A204.1 (cell line): ENCODE data around the gene ENOX1.
"Not testable (repeated sequence)": the region's sequence is repeated elsewhere in the genome, so short reads cannot be mapped to it uniquely, and the experiment has no call there.

ENCODE experiments used
- FAIRE-seq: peaks from 2 replicates; lab custom pipeline; 2012; peaks lifted over from hg19 to GRCh38; lab: Jason Lieb, UNC

ENOX1 gene

DNA sequence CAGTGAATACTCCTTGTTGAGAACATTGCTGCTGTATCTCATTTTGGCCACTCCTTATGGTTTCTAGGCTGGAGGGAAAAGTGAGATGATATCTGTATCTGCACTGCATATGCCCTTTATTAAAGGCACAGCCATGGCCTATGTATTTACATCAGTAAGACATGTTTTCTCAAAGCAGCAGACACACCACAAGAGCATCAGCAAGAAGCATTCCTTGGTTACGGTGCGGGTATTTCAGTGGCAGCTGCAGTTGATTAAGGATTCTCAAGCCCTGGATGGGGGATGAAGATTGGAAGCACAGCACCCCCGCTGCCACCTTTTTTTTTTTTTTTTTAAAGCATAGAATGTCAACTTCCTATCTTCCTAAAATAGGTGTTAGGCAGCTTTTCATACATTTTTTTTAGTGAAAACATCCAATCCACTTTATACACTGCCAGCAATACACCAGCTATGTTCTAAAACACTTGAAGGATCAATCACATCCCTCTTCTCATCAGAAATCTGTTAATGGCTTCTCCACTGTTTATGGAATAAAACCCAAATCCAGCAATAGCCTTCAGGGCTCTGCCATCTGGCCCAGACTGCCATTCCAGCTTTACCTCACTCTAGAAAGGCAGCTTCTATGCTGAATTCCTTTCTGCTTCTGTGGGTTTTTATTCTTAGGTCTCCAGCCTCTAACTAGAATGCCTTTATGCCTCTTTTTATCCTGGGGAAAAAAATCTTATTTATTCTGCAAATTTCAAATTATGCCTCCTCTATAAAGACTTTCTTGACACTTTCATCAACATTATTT is 432.4 kb downstream of the ENOX1 start:
- no peak for FAIRE-seq

DNA sequence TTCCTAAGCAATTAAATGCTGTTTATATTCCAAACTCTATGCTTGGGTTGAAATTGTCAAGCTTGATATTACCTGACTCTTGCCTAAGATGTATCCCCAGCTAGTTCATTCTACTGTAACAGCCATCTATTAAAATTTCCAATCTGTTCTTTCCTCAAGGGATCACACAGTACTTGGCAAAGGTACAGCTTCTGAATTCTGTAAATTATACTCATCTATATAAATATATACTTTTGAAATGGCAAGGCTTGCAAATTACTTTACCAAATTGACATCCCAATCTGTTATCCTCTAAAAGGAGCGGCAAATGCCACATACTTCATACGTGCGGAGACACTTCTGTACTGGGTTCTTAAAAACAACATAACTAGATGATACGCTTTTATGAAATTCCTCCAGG is 433.1 kb downstream of the ENOX1 start:
- FAIRE-seq: no peak

DNA sequence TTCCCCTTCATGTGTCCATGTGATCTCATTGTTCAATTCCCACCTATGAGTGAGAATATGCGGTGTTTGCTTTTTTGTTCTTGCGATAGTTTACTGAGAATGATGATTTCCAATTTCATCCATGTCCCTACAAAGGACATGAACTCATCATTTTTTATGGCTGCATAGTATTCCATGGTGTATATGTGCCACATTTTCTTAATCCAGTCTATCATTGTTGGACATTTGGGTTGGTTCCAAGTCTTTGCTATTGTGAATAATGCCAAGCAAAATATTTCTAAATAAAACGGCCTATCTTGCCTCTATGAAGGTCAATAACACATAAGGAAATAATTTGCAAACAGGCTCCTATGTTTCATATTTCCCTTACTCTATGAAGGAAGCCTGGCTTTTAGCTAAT is 435.2 kb downstream of the ENOX1 start:
- FAIRE-seq: not testable (repeated sequence)

GRCh38 chr13:43348397-43348796 is 438.4 kb downstream of the ENOX1 start:
- no peak for FAIRE-seq

- no peak for FAIRE-seq
Measured at GRCh38 chr13:43347877-43348276, 438.9 kb downstream of the ENOX1 start.

GRCh38 chr13:43346427-43346826 is 440.3 kb downstream of the ENOX1 start:
- FAIRE-seq: no peak

- no peak for FAIRE-seq
Measured at GRCh38 chr13:43343645-43344044, 443.1 kb downstream of the ENOX1 start.

GRCh38 chr13:43339805-43340550 is 446.8 kb downstream of the ENOX1 start:
- FAIRE-seq: no peak

- no peak for FAIRE-seq
Measured at GRCh38 chr13:43339145-43339804, 447.5 kb downstream of the ENOX1 start.

DNA sequence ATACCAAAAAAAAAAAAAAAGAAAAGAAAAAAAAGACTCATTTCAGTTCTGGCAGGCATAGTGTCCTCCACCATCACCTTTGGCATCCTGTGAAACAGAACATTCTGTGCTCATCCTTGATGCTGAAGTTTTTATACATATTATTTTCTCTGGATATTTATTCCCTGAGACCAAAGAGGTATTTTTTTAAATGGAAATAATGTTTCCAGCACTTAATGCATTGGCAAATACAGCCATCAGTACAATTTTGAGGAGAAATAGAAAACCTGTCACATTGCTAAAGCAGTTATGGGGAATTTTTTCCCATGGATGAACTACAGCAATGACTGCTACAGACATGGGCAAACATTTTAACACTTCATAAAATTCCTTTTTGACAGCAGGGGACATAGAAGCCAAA is 451.0 kb downstream of the ENOX1 start:
- FAIRE-seq: no peak

DNA sequence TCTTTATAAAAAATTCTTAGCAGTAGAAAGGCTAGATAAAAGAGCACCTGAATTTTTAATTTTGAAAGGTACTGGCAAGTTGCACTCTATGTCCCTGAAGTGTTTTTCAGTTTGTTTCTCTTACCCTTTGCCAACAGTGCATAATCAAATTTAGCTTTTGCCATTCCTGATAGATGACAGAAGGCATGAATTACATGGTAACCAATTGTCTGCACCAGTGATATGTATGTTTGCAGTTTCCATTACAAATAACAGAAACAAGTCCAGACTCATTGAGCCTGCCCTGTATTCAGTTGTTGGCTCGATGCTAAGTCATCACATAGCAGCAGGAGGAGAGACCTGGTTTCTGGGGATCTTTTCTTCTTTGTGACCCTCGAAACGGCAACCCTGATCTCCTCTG is 453.6 kb downstream of the ENOX1 start:
- FAIRE-seq: no peak

GRCh38 chr13:43331672-43332071 is 455.1 kb downstream of the ENOX1 start:
- FAIRE-seq: no peak

GRCh38 chr13:43329702-43330101 is 457.1 kb downstream of the ENOX1 start:
- FAIRE-seq: no peak

- no peak for FAIRE-seq
Measured at GRCh38 chr13:43328907-43329306, 457.9 kb downstream of the ENOX1 start.

GRCh38 chr13:43326100-43326499 is 460.7 kb downstream of the ENOX1 start:
- FAIRE-seq: no peak

GRCh38 chr13:43325636-43326035 is 461.1 kb downstream of the ENOX1 start:
- FAIRE-seq: no peak

GRCh38 chr13:43324129-43324528 is 462.6 kb downstream of the ENOX1 start:
- no peak for FAIRE-seq

GRCh38 chr13:43319617-43320444 is 466.9 kb downstream of the ENOX1 start:
- no peak for FAIRE-seq

GRCh38 chr13:43316946-43317353 is 469.8 kb downstream of the ENOX1 start:
- no peak for FAIRE-seq

DNA sequence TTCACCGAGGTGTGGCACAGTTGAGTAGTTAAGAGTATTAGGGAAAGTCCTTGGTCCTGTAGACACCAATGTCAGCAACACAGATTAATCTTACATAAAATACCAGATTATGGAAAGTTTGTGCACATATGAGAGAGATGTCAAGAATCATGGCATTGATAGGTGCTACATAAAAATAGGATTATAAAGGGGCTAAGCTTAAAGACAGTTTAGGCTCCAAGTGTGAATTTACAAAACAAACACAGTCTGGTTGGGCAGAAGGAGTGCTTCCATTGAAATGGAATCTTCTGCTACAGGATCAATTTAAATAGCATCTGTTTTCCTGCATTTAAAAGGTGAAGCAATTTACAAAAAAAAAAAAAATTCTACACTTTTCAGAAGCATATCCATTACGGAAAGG is 470.5 kb downstream of the ENOX1 start:
- no peak for FAIRE-seq

DNA sequence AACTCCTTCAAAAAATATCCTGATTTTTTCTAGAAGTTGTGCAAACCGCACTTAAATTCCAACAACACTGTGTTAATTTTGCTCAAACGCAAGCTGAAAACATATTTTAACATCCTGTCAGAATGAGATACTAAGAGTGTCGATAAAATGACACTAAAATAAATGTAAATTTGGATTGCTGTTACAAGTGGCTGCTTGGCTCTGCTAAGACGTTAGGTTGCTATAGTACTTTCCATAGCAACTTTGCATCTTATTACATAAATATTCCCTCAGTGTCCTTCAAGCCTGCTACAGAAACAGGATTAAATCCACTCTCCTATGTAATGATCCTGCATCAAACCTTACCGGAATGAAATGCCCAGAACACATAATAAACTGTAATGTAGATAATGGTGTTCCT is 471.2 kb downstream of the ENOX1 start:
- FAIRE-seq: no peak

GRCh38 chr13:43309311-43309710 is 477.5 kb downstream of the ENOX1 start:
- no peak for FAIRE-seq
